Neural crest cell (in vitro differentiated cells): ENCODE data around the gene SETD6. TPM values are rescaled to one million over a fixed set of nuclear protein-coding genes. Genes with fewer than 3 reads are reported as not detected.

Experiments
- DNase-seq: peaks from one replicate; pipeline ENCODE4 v3.0.0; 2021; ENCODE audit warnings: low read depth, mixed read lengths, low spot score
- H3K27ac Mint-ChIP-seq: one replicate; pipeline ENCODE4 v1.8.0; 2021; ENCODE audit warnings: mild to moderate bottlenecking, mixed read lengths; ENCODE audit not compliant: unreplicated experiment
- H3K27me3 Mint-ChIP-seq: 2 replicates; pipeline ENCODE4 v1.8.0; 2021; ENCODE audit warnings: low read depth, mild to moderate bottlenecking, mixed read lengths
- H3K36me3 Mint-ChIP-seq: 2 replicates; pipeline ENCODE4 v1.8.0; 2021; ENCODE audit warnings: low read depth, mild to moderate bottlenecking, mixed read lengths
- H3K4me1 Mint-ChIP-seq: 2 replicates; pipeline ENCODE4 v1.8.0; 2021; ENCODE audit warnings: mixed read lengths
- H3K4me3 Mint-ChIP-seq: one replicate; pipeline ENCODE4 v1.8.0; 2021; ENCODE audit warnings: mild to moderate bottlenecking, mixed read lengths
- H3K9me3 Mint-ChIP-seq: 2 replicates; pipeline ENCODE4 v1.8.0; 2021; ENCODE audit warnings: mixed read lengths
- CTCF ChIP-seq: fragments of 200-600 bp; sonication (generic); conservative IDR thresholded peaks from 2 replicates; pipeline ENCODE4 v1.5.0; 2021; ENCODE audit warnings: antibody characterized with exemption, mild to moderate bottlenecking
- total RNA-seq: library from RNA; stranded (reverse); gene quantifications from 2 replicates; pipeline ENCODE4 v1.2.1, GENCODE V29; 2021

Gene SETD6
- total RNA-seq, 1 donor from 2014 or later = 35.6 TPM

GRCh38 chr16:58502217-58502921 is 12.9 kb upstream of the SETD6 start:
- H3K4me3 Mint-ChIP-seq = peak overlapping the region; percentile 89
- no peak for TF ChIP-seq CTCF
- DNase-seq = no peak
- H3K36me3 Mint-ChIP-seq = no peaks in the 10 kb centered on the region
- H3K27ac Mint-ChIP-seq = no peak overlapping the region
- peaks cover 22% of the 10 kb centered on the region for H3K4me1 Mint-ChIP-seq
- H3K27me3 Mint-ChIP-seq = peaks cover 4% of the 10 kb centered on the region
- H3K9me3 Mint-ChIP-seq = no peaks in the 10 kb centered on the region

DNA sequence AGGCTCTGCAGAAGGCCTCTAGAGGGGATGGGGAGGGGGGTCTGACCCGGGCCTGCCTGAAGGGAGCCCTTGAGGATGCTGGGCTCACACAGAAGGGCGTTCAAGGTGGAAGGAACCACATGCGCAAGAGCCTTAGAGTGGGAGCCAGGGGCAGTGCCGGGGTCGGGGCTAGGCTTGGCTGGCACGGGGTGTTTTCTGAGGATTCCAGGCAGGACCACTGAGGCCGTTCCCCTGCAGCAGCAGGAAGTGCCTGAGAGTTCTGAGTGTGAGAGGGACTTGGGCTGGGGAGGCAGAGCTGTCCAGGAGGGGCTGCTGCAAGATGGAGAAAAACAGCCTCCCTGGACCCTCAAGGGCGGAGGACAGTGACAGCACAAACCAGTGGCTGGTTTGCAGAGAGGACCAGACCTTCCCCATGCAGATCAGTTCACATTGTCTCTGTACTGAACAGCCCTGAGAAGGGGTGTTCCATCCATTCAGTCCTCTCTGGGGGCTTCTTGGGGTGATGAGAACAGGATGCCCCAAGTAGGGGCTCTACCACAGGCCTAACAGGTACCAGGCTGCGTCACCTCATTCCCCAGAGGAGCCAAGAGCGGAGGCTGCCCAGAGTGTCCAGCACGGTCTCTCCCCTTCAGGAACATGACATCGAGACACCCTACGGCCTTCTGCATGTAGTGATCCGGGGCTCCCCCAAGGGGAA is 12.0 kb upstream of the SETD6 start:
- H3K4me1 Mint-ChIP-seq = peaks cover 17% of the 10 kb centered on the region
- no peak for DNase-seq
- peak overlapping the region; percentile 62 for H3K4me3 Mint-ChIP-seq
- no peaks in the 10 kb centered on the region for H3K9me3 Mint-ChIP-seq
- H3K36me3 Mint-ChIP-seq = no peaks in the 10 kb centered on the region
- H3K27me3 Mint-ChIP-seq = peaks cover 4% of the 10 kb centered on the region
- H3K27ac Mint-ChIP-seq = no peak overlapping the region
- TF ChIP-seq CTCF = no peak

DNA sequence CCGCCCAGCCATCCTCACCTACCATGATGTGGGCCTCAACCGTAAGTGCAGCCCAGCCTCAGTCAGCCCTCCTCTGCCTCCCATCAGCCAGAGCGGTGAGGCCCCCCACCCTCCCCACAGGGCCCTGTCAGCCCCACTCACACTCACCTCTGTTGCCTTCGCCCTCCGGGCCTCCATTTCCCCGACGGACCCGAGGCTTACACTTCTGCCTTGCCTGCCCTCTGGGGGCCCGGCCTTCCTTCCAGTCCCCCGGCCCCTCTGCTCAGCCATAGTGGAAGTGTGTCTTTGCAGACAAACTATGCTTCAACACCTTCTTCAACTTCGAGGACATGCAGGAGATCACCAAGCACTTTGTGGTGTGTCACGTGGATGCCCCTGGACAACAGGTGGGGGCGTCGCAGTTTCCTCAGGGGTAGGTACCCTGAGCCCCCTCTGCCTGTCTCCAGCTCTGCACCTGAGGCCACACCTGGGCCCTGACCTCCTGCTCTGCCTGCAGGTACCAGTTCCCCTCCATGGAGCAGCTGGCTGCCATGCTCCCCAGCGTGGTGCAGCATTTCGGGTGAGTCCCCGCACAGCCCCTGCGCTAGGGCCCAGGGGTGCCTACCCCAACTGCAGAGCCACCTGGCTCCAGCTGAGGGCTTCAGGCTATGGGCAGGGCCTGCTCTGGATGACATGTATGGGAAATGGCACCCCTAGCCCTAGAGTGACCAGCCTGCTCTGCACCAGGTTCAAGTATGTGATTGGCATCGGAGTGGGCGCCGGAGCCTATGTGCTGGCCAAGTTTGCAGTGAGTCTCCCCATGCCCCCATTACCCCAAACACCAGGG is 11.2 kb upstream of the SETD6 start:
- TF ChIP-seq CTCF = no peak
- no peaks in the 10 kb centered on the region for H3K9me3 Mint-ChIP-seq
- peaks cover 4% of the 10 kb centered on the region for H3K27me3 Mint-ChIP-seq
- H3K4me1 Mint-ChIP-seq = peaks cover 17% of the 10 kb centered on the region
- DNase-seq = no peak
- no peak overlapping the region for H3K4me3 Mint-ChIP-seq
- no peaks in the 10 kb centered on the region for H3K36me3 Mint-ChIP-seq
- H3K27ac Mint-ChIP-seq = no peak overlapping the region

- H3K9me3 Mint-ChIP-seq = no peaks in the 10 kb centered on the region
- peaks cover 1% of the 10 kb centered on the region for H3K4me1 Mint-ChIP-seq
- TF ChIP-seq CTCF = no peak
- H3K27me3 Mint-ChIP-seq = peaks cover 3% of the 10 kb centered on the region
- no peaks in the 10 kb centered on the region for H3K36me3 Mint-ChIP-seq
- no peak overlapping the region for H3K27ac Mint-ChIP-seq
- DNase-seq = no peak
- H3K4me3 Mint-ChIP-seq = peak overlapping the region; percentile 66
Observed at GRCh38 chr16:58506241-58507194, 8.8 kb upstream of the SETD6 start.
